ENCODE results near the gene BFSP2.

DNA sequence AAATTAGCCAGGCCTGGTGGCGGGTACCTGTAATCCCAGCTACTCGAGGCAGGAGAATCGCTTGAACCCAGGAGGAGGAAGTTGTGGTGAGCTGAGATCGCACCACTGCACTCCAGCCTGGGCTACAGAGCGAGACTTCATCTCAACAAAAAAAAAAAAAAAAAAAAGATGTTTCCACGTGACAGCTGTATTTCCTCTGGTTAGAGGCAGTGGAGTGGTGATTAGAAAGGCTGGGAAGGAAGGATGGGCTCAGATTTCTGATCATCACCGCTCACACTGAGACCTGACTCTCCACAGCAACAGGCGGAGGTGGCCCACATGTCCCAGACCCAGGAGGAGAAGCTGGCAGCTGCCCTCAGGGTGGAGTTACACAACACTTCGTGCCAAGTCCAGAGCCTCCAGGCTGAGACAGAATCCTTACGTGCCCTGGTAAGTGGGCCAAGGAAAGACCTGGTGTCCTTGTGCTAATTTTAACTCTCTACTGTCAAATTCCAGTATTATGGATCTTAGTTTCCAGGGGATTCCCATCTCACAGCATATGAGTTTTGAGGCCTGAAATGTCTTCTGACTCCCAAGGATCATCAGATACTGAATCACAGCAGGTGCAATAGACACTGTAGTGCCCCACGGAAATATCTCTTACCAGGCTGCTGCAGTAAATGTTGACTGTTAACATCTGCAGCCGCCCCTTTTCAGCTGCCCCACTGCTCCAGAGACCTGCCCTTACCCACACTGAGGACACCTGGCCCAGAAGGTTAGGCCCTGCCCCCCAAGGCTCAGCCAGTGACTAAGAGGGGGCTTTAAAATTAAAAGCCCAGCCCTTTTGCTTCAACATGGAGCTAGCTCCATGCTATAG, 66.9 kb downstream of the BFSP2 start:
- no peak for TF ChIP-seq EP300 (IDR thresholded peaks at IDR 0.05)
- TF ChIP-seq CTCF (IDR thresholded peaks at IDR 0.05): no peak
- TF ChIP-seq POLR2A (IDR thresholded peaks at IDR 0.05): no peak
